Measurements from ENCODE around the gene IDH2.

DNA sequence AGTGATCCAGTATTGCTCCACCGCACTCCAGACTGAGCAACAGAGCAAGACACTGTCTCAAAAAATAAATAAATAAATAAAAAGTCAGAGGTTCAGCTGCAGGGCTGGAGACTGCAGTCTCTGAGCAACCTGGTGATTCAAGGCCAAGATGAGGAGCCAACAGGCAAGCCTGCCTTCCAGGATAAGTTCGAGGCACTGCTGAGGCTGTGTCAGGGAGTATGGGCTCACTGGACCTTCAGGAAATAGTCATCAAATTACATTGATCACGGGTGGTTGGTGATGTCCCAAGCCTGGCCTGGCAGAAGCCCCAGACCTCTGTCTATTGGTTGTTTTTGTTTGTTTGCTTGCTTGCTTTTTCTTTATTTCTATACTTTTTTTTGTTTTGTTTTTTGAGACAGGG lies 41.5 kb downstream of the IDH2 start:
- TF ChIP-seq, protein P1, sequence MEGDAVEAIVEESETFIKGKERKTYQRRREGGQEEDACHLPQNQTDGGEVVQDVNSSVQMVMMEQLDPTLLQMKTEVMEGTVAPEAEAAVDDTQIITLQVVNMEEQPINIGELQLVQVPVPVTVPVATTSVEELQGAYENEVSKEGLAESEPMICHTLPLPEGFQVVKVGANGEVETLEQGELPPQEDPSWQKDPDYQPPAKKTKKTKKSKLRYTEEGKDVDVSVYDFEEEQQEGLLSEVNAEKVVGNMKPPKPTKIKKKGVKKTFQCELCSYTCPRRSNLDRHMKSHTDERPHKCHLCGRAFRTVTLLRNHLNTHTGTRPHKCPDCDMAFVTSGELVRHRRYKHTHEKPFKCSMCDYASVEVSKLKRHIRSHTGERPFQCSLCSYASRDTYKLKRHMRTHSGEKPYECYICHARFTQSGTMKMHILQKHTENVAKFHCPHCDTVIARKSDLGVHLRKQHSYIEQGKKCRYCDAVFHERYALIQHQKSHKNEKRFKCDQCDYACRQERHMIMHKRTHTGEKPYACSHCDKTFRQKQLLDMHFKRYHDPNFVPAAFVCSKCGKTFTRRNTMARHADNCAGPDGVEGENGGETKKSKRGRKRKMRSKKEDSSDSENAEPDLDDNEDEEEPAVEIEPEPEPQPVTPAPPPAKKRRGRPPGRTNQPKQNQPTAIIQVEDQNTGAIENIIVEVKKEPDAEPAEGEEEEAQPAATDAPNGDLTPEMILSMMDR (IDR thresholded peaks at IDR 0.05; ENCODE audit: extremely low read depth in 1 of 2, insufficient read depth in 1 of 2, low read depth in 1 of 2, low read length in 2 of 2), result no peak
- no peak for TF ChIP-seq EZH2 (IDR thresholded peaks at IDR 0.05; ENCODE audit: borderline replicate concordance, low read depth, low read length, severe bottlenecking)
- no peak for TF ChIP-seq POLR2A (IDR thresholded peaks at IDR 0.05; ENCODE audit: low read depth, low read length)

Measured in endothelial cell of umbilical vein (primary cell).